Thymus (tissue), 11 donors: ENCODE data around the gene PFDN4. TPM values are rescaled to one million over a fixed set of nuclear protein-coding genes. Genes with fewer than 3 reads are reported as not detected.
"Not testable (repeated sequence)": the region's sequence is repeated elsewhere in the genome, so short reads cannot be mapped to it uniquely, and the experiment has no call there.

Experiments used
- DNase-seq, 9 donors: peaks; one replicate each; pipeline ENCODE4 v3.0.0-alpha.2; 2013; ENCODE audit warnings: low spot score in 9 of 9, low read depth in 6 of 9, missing footprints in 1 of 9
- H3K27ac ChIP-seq, 2 donors: one replicate each; pipeline ENCODE4 v1.5.1; 2013; ENCODE audit warnings: control low read depth in 1 of 2, low read depth in 1 of 2, low read length in 1 of 2, mild to moderate bottlenecking in 1 of 2, moderate library complexity in 1 of 2
- H3K27me3 ChIP-seq, 2 donors: one replicate each; pipeline ENCODE4 v1.5.1; 2013; ENCODE audit warnings: low read length in 1 of 2; ENCODE audit not compliant: control insufficient read depth in 2 of 2, insufficient read depth in 1 of 2
- H3K36me3 ChIP-seq, 2 donors: one replicate each; pipeline ENCODE4 v1.5.1; 2013; ENCODE audit warnings: low read length in 1 of 2, mild to moderate bottlenecking in 1 of 2, moderate library complexity in 1 of 2; ENCODE audit not compliant: control insufficient read depth in 2 of 2, insufficient read depth in 2 of 2
- H3K4me1 ChIP-seq, 2 donors: one replicate each; pipeline ENCODE4 v1.5.1; 2013; ENCODE audit warnings: low read length in 2 of 2; ENCODE audit not compliant: control insufficient read depth in 2 of 2, insufficient read depth in 2 of 2
- H3K4me3 ChIP-seq, 2 donors: one replicate each; pipeline ENCODE4 v1.5.1; 2013; ENCODE audit warnings: low read length in 2 of 2, control low read depth in 1 of 2, mild to moderate bottlenecking in 1 of 2
- H3K9me3 ChIP-seq, 2 donors: one replicate each; pipeline ENCODE4 v1.5.1; 2013; ENCODE audit warnings: low read length in 1 of 2, mild to moderate bottlenecking in 1 of 2; ENCODE audit not compliant: control insufficient read depth in 2 of 2, insufficient read depth in 1 of 2
- WGBS: extraction: QIAGEN DNeasy Blood & Tissue Kit; methylation state at CpG from one replicate; pipeline ENCODE4 v1.1.7; 2013; 5-methylcytosine and 5-hydroxymethylcytosine counted together
- polyA plus RNA-seq: library from polyadenylated mRNA; stranded (reverse); fragments of 200-250 nt; gene quantifications from one replicate; pipeline ENCODE4 v1.2.3, GENCODE V29; 2013
- total RNA-seq: library from RNA; stranded (reverse); fragments of 120-200 nt; gene quantifications from one replicate; pipeline ENCODE4 v1.2.4, GENCODE V29; 2013
- donor health status: healthy.

PFDN4 gene
- total and polyA plus RNA-seq, 2 donors: 123 to 124 TPM

- Histone ChIP-seq H3K4me1 (peaks cover 0 to 10% of the 10 kb centered on the region in 2 donors), H3K9me3 (no peaks in the 10 kb centered on the region), H3K27ac (no peak overlapping the region), H3K36me3 (peaks cover 10 to 11% of the 10 kb centered on the region in 2 donors), H3K27me3 (no peaks in the 10 kb centered on the region), H3K4me3 (no peak overlapping the region)
- 98% methylated on average over 7 of the region's 7 CpGs for WGBS
- no peak for DNase-seq
These were observed 9.9 kb downstream of the PFDN4 start for GRCh38 chr20:54217762-54218161.

- Histone ChIP-seq H3K27me3 (no peaks in the 10 kb centered on the region), H3K4me1 (peaks cover 0 to 10% of the 10 kb centered on the region in 2 donors), H3K36me3 (peaks cover 10 to 11% of the 10 kb centered on the region in 2 donors), H3K4me3 (no peak overlapping the region), H3K27ac (no peak overlapping the region), H3K9me3 (no peaks in the 10 kb centered on the region)
- no peak for DNase-seq
These were observed 10.6 kb downstream of the PFDN4 start for GRCh38 chr20:54218470-54218869.

GRCh38 chr20:54219751-54220426 is 12.0 kb downstream of the PFDN4 start:
- Histone ChIP-seq H3K4me3 (no peak overlapping the region), H3K4me1 (peaks cover 0 to 10% of the 10 kb centered on the region in 2 donors), H3K36me3 (peaks cover 5 to 6% of the 10 kb centered on the region in 2 donors), H3K9me3 (no peaks in the 10 kb centered on the region), H3K27ac (no peak overlapping the region), H3K27me3 (no peaks in the 10 kb centered on the region)
- DNase-seq: no peak
- WGBS: 93% methylated on average over 6 of the region's 6 CpGs

DNA sequence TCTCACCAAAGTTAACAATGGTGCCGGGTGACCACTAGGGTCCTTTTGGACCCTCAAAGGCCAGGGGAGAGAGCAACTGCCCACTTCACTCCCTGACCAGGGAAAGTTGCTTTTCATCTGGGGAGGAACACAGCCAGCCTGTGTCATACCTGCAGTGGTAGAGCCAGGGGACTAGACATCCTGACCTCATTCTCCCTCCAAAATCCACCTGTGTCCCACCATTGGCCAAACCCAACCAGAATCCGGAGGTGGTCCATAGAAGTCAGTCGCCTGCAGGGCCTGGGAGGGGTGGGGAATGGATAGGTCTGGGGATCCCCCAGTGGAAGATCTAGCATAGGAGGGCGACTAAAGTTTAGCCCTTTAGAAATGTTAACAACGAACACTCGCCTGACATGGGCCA is 12.8 kb downstream of the PFDN4 start:
- Histone ChIP-seq H3K36me3 (peaks cover 5 to 6% of the 10 kb centered on the region in 2 donors), H3K4me3 (no peak overlapping the region), H3K4me1 (peaks cover 0 to 10% of the 10 kb centered on the region in 2 donors), H3K9me3 (no peaks in the 10 kb centered on the region), H3K27me3 (no peaks in the 10 kb centered on the region), H3K27ac (no peak overlapping the region)
- no peak for DNase-seq
- WGBS: 98% methylated on average over 6 of the region's 6 CpGs

DNA sequence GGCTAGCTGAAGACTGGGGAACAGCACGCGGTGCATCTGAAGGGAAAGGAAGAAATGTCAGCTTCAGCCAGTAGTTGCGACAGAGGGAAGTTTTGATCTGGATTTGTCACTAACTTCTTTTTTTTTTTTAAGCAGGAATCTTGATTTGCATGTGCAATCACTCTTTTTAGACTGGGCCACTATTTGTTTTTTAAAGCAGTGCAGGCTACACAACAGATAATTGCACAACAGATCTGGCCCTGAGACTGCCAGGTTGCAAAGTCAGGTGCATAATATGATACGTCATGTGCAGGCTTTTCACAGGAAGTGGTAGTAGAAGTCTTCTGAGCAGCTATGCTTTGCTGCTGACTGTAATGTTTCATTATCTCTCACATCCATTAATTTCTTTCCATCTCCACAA is 13.5 kb downstream of the PFDN4 start:
- no peaks in the 10 kb centered on the region for H3K9me3 ChIP-seq
- no peaks in the 10 kb centered on the region for H3K27me3 ChIP-seq
- H3K4me1 ChIP-seq: peaks cover 0 to 10% of the 10 kb centered on the region in 2 donors
- H3K4me3 ChIP-seq: no peak overlapping the region
- H3K36me3 ChIP-seq: peaks cover 5 to 6% of the 10 kb centered on the region in 2 donors
- H3K27ac ChIP-seq: peak overlapping the region in 1 of 2 donors; percentile 26
- peak in 3 of 9 donors; percentile 13 to 50 (median 35) for DNase-seq
- 74% methylated on average over 4 of the region's 4 CpGs for WGBS

DNA sequence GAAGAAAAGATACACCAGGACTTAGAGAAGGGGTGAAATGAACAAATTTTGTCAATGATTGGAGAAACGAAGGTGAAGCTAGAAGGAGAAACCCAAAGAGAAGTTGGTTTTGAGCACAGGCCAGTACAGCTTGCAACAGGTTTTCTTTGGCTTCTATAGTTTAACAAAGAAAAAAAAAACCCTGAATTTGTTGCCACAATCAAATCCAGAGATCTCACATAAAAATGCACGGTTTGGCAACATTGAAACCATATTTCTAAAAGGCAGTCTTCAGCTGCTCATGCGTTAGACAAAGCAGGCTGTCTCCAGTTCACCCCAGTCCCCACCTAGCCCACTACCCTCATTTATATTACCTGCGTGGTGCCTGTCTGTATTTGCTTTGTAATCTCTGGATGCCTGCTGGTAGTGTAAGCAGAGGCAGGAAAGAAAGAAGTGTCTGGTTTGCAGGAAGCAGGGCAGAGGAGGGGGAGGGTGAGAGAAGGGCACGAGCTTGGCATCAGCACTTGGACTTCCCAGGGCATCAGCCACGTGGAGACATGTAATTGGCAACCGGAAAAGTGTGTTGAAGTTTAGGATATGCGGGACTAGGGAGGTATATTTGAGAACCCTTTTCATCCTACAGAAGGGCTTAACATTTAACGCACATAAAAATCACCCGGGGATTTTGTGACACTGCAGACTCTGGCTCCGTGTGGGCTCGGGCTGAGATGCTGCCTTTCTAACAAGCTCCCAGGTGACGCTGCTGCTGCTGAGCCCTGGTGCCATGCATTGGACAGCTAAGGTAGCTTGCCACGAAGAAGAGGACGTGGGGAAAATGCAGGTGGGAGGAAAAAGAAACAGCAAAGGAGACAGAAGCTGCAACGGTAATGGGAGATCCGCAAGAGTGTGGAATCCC is 14.4 kb downstream of the PFDN4 start:
- 79% methylated on average over 17 of the region's 17 CpGs for WGBS
- H3K4me3 ChIP-seq: no peak overlapping the region
- peaks cover 2% of the 10 kb centered on the region in 2 donors for H3K36me3 ChIP-seq
- no peak for DNase-seq
- no peak overlapping the region for H3K27ac ChIP-seq
- peaks cover 0 to 10% of the 10 kb centered on the region in 2 donors for H3K4me1 ChIP-seq
- no peaks in the 10 kb centered on the region for H3K9me3 ChIP-seq
- no peaks in the 10 kb centered on the region for H3K27me3 ChIP-seq

DNA sequence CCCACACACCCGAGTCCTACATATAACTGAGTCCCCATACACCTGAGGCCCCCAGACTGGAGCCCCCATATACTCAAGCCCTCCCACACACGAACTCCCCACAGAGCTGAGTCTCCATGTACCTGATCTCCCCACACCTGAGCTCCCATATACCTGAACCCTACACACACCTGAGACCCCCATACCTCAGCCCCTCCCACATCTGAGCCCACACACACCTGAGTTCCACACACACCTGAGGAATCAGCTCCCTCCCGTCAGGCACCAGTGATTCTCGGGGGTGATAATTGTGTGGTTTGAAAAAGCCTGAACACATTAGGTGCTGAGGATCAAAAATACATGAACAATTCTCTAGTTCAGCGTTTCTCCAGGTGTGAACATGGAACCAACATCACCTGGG is 15.4 kb downstream of the PFDN4 start:
- no peak for DNase-seq
- 93% methylated on average over 5 of the region's 5 CpGs for WGBS
- H3K4me1 ChIP-seq: peaks cover 0 to 10% of the 10 kb centered on the region in 2 donors
- no peak overlapping the region for H3K27ac ChIP-seq
- H3K27me3 ChIP-seq: no peaks in the 10 kb centered on the region
- H3K36me3 ChIP-seq: no peaks in the 10 kb centered on the region
- H3K4me3 ChIP-seq: no peak overlapping the region
- H3K9me3 ChIP-seq: no peaks in the 10 kb centered on the region

GRCh38 chr20:54223751-54224150 is 15.9 kb downstream of the PFDN4 start:
- Histone ChIP-seq H3K4me3 (no peak overlapping the region), H3K36me3 (no peaks in the 10 kb centered on the region), H3K27ac (no peak overlapping the region), H3K27me3 (no peaks in the 10 kb centered on the region), H3K9me3 (no peaks in the 10 kb centered on the region), H3K4me1 (peaks cover 0 to 10% of the 10 kb centered on the region in 2 donors)
- WGBS: 95% methylated on average over 4 of the region's 4 CpGs
- DNase-seq: no peak

DNA sequence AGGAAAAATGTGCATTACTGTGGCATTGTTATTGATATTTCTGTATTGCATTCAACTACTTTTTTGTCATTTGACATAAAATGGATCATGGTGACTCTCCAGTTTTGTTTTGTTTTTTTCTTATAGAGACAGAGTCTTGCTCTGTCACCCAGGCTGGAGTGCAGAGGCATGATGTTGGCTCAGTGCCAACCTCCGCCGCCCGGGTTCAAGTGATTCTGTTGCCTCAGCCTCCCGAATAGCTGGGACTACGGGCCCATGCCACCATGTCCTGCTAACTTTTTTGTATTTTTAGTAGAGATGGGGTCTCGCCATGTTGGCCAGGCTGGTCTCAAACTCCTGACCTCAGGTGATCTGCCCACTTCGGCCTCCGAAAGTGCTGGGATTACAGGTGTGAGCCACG is 16.8 kb downstream of the PFDN4 start:
- H3K9me3 ChIP-seq, DNase-seq, H3K27ac ChIP-seq, H3K4me3 ChIP-seq, H3K36me3 ChIP-seq, H3K27me3 ChIP-seq: not testable (repeated sequence)
- H3K4me1 ChIP-seq: peaks cover 0 to 10% of the 10 kb centered on the region in 2 donors
- 97% methylated on average over 9 of the region's 9 CpGs for WGBS
